NCI-H1436 treated with DMSO at 0.1 percent for 48 hours (cell line): ENCODE measurements around the gene NYNRIN.
"Not testable (repeated sequence)": the region's sequence is repeated elsewhere in the genome, so short reads cannot be mapped to it uniquely, and the experiment has no call there.

Experiments used
- DNase-seq: peaks from one replicate; lab custom pipeline; 2025; lab: John Stamatoyannopoulos, UW

NYNRIN gene

GRCh38 chr14:24431569-24432258 is 32.9 kb downstream of the NYNRIN start:
- peak; percentile 67 for DNase-seq

GRCh38 chr14:24432259-24433131 is 33.7 kb downstream of the NYNRIN start:
- no peak for DNase-seq

- no peak for DNase-seq
Observed at GRCh38 chr14:24434036-24434435, 35.2 kb downstream of the NYNRIN start.

- no peak for DNase-seq
Observed at GRCh38 chr14:24434676-24435075, 35.9 kb downstream of the NYNRIN start.

GRCh38 chr14:24435192-24435810 is 36.5 kb downstream of the NYNRIN start:
- DNase-seq = no peak

GRCh38 chr14:24435998-24436354 is 37.2 kb downstream of the NYNRIN start:
- no peak for DNase-seq

GRCh38 chr14:24436355-24437019 is 37.7 kb downstream of the NYNRIN start:
- no peak for DNase-seq

GRCh38 chr14:24437020-24437735 is 38.4 kb downstream of the NYNRIN start:
- DNase-seq = no peak

GRCh38 chr14:24437736-24438067 is 38.9 kb downstream of the NYNRIN start:
- DNase-seq = no peak

GRCh38 chr14:24438223-24439097 is 39.7 kb downstream of the NYNRIN start:
- no peak for DNase-seq

- DNase-seq = no peak
Observed at GRCh38 chr14:24439257-24439656, 40.5 kb downstream of the NYNRIN start.

- DNase-seq = no peak
Observed at GRCh38 chr14:24439830-24440605, 41.2 kb downstream of the NYNRIN start.

GRCh38 chr14:24440606-24441399 is 42.0 kb downstream of the NYNRIN start:
- DNase-seq = no peak

GRCh38 chr14:24441485-24441884 is 42.7 kb downstream of the NYNRIN start:
- DNase-seq = no peak

- DNase-seq = no peak
Observed at GRCh38 chr14:24441904-24442239, 43.1 kb downstream of the NYNRIN start.

GRCh38 chr14:24442240-24443052 is 43.6 kb downstream of the NYNRIN start, which contains the start of gene SDR39U1:
TSS of gene SDR39U1 (minus strand) at chr14:24442776. CDS start at chr14:24442769, 7 bp downstream.
- DNase-seq = peak; percentile 95

GRCh38 chr14:24443053-24443665 is 44.4 kb downstream of the NYNRIN start:
- no peak for DNase-seq

GRCh38 chr14:24450828-24451227 is 52.0 kb downstream of the NYNRIN start:
- not testable (repeated sequence) for DNase-seq
